Uterus (tissue), 2 donors: ENCODE measurements around the gene IL21R.

Experiments used
- CTCF ChIP-seq, 4 experiments: fragments of 200-600 bp in 2 of 4; fragments of 450-650 bp in 2 of 4; sonication (generic) in 2 of 4; IDR thresholded peaks; one replicate each; pipeline ENCODE4 v1.5.1; 2016 to 2019; ENCODE audit warnings: antibody characterized with exemption in 4 of 4, mild to moderate bottlenecking in 2 of 4, moderate library complexity in 1 of 4
- POLR2A ChIP-seq, 2 donors: fragments of 450-650 bp; IDR thresholded peaks; one replicate each; pipeline ENCODE4 v1.6.1; 2016; ENCODE audit warnings: antibody characterized with exemption in 2 of 2, mild to moderate bottlenecking in 1 of 2, moderate library complexity in 1 of 2

GRCh38 chr16:27495191-27495590, 93.2 kb downstream of the IL21R start:
- TF ChIP-seq CTCF (IDR thresholded peaks at IDR 0.05) (no peak), POLR2A (IDR thresholded peaks at IDR 0.05) (no peak)
